Tibial artery (tissue), 4 donors: Measurements from ENCODE around the gene IDE.

Experiments
- DNase-seq, 2 donors: peaks; one replicate each; pipeline ENCODE4 v3.0.0-alpha.2; 2019
- H3K27ac ChIP-seq, 2 donors: fragments of 200-600 bp; sonication (generic) in 1 of 2; 1 replicate in 1 of 2; 2 replicates in 1 of 2; pipeline ENCODE4 v1.5.1; 2018 to 2019; ENCODE audit warnings: mild to moderate bottlenecking in 1 of 2
- H3K27me3 ChIP-seq, 2 donors: fragments of 200-600 bp; sonication (generic) in 1 of 2; one replicate each; pipeline versions ENCODE4 v1.5.1 to v1.6.0; 2016 to 2019
- H3K36me3 ChIP-seq, 3 donors: fragments of 200-600 bp; sonication (generic) in 2 of 3; one replicate each; pipeline ENCODE4 v1.5.1; 2016 to 2019; ENCODE audit warnings: mild to moderate bottlenecking in 2 of 3
- H3K4me1 ChIP-seq, 4 donors: fragments of 200-600 bp; sonication (generic) in 2 of 4; 1 replicate in 3 of 4; 2 replicates in 1 of 4; pipeline ENCODE4 v1.5.1; 2016 to 2019
- H3K4me3 ChIP-seq, 2 donors: fragments of 200-600 bp; sonication (generic) in 1 of 2; 1 replicate in 1 of 2; 2 replicates in 1 of 2; pipeline ENCODE4 v1.5.1; 2018 to 2019; ENCODE audit warnings: mild to moderate bottlenecking in 2 of 2
- H3K9me3 ChIP-seq, 3 donors: fragments of 200-600 bp; sonication (generic) in 1 of 3; one replicate each; pipeline ENCODE4 v1.5.1; 2016 to 2019
- CTCF ChIP-seq, 2 experiments: fragments of 200-600 bp in 1 of 2; fragments of 450-650 bp in 1 of 2; IDR thresholded peaks; one replicate each; pipeline ENCODE4 v1.5.1; 2017 to 2019; ENCODE audit warnings: antibody characterized with exemption in 2 of 2, mild to moderate bottlenecking in 1 of 2, moderate library complexity in 1 of 2
- intact Hi-C: fragments of 100-400 bp; cut with DNase I; formaldehyde crosslinking; loops from one replicate; pipeline ENCODE4 v1.15.0; 2023; ENCODE audit warnings: low total_unique reads

IDE gene

GRCh38 chr10:92432596-92432995 lies 141.3 kb downstream of the IDE start:
- no peak for DNase-seq
- no peaks in the 10 kb centered on the region for H3K36me3 ChIP-seq
- H3K4me1 ChIP-seq = peaks cover 0 to 12% (median 0%) of the 10 kb centered on the region in 4 donors
- TF ChIP-seq CTCF (IDR thresholded peaks at IDR 0.05) = no peak
- no peak overlapping the region for H3K27ac ChIP-seq
- no peaks in the 10 kb centered on the region for H3K9me3 ChIP-seq
- H3K4me3 ChIP-seq = no peak overlapping the region
- intact Hi-C loops = no loop called here
- no peaks in the 10 kb centered on the region for H3K27me3 ChIP-seq

- intact Hi-C loops = no loop called here
- TF ChIP-seq CTCF (IDR thresholded peaks at IDR 0.05) = no peak
- no peak overlapping the region for H3K27ac ChIP-seq
- no peak overlapping the region for H3K4me3 ChIP-seq
- H3K4me1 ChIP-seq = peaks cover 0 to 12% (median 0%) of the 10 kb centered on the region in 4 donors
- no peaks in the 10 kb centered on the region for H3K9me3 ChIP-seq
- H3K27me3 ChIP-seq = no peaks in the 10 kb centered on the region
- no peaks in the 10 kb centered on the region for H3K36me3 ChIP-seq
- DNase-seq = no peak
These were observed 143.8 kb downstream of the IDE start for GRCh38 chr10:92430103-92430502.

- no peak for TF ChIP-seq CTCF (IDR thresholded peaks at IDR 0.05)
- peaks cover 0 to 8% (median 3%) of the 10 kb centered on the region in 4 donors for H3K4me1 ChIP-seq
- no peaks in the 10 kb centered on the region for H3K9me3 ChIP-seq
- no peak for DNase-seq
- no peak overlapping the region for H3K4me3 ChIP-seq
- H3K27ac ChIP-seq = no peak overlapping the region
- H3K36me3 ChIP-seq = no peaks in the 10 kb centered on the region
- H3K27me3 ChIP-seq = peaks cover 0 to 19% of the 10 kb centered on the region in 2 donors
- intact Hi-C loops = no loop called here
These were observed 152.3 kb downstream of the IDE start for GRCh38 chr10:92421550-92421949.

- no peak for DNase-seq
- no peak for TF ChIP-seq CTCF (IDR thresholded peaks at IDR 0.05)
- peaks cover 0 to 19% of the 10 kb centered on the region in 2 donors for H3K27me3 ChIP-seq
- H3K4me3 ChIP-seq = peak overlapping the region; percentile 21 to 39
- no peak overlapping the region for H3K27ac ChIP-seq
- no peaks in the 10 kb centered on the region for H3K36me3 ChIP-seq
- peaks cover 0 to 8% (median 3%) of the 10 kb centered on the region in 4 donors for H3K4me1 ChIP-seq
- H3K9me3 ChIP-seq = no peaks in the 10 kb centered on the region
- intact Hi-C loops = no loop called here
These were observed 153.2 kb downstream of the IDE start for GRCh38 chr10:92420546-92421275.

GRCh38 chr10:92419740-92420545 lies 153.9 kb downstream of the IDE start:
- peak in 1 of 2 experiments; percentile 23 for TF ChIP-seq CTCF (IDR thresholded peaks at IDR 0.05)
- Histone ChIP-seq H3K27ac (no peak overlapping the region), H3K4me3 (peak overlapping the region; percentile 21 to 39), H3K4me1 (peaks cover 0 to 8% (median 3%) of the 10 kb centered on the region in 4 donors), H3K36me3 (no peaks in the 10 kb centered on the region), H3K9me3 (no peaks in the 10 kb centered on the region), H3K27me3 (peaks cover 0 to 19% of the 10 kb centered on the region in 2 donors)
- intact Hi-C loops = no loop called here
- DNase-seq = peak in 1 of 2 donors; percentile 43
